IMR-90 (cell line): ENCODE measurements around the gene TRMT11. TPM values are rescaled to one million over a fixed set of nuclear protein-coding genes. Genes with fewer than 3 reads are reported as not detected.

Experiments used
- ATAC-seq: fragments of 200-7000 bp; cut with Tn5 transposase; 2 replicates; pipeline ENCODE4 v1.9.1; 2020; ENCODE audit warnings: low read depth, mild to moderate bottlenecking, moderate library complexity
- BruUV-seq: library from RNA; stranded (reverse); fragments of 400-500 nt; replicated peaks from 2 replicates; lab custom pipeline; 2021; lab: Mats Ljungman, UMichigan
- CTCF ChIA-PET: fragments of 300-600 bp; formaldehyde crosslinking; extraction: SDS; loops from one replicate; lab custom pipeline; 2021; ENCODE audit warnings: antibody characterized with exemption; lab: Yijun Ruan, JAX
- POLR2A ChIA-PET: fragments of 300-600 bp; sonication (Branson Sonifier 250); formaldehyde crosslinking; loops from one replicate; lab custom pipeline; 2022; ENCODE audit warnings: antibody characterized with exemption; ENCODE audit not compliant: unreplicated experiment; lab: Charles Lee
- DNase-seq: peaks from one replicate; pipeline ENCODE4 v3.0.0; 2013
- H2AFZ ChIP-seq: replicated peaks from 2 replicates; pipeline ENCODE3; 2013; ENCODE audit warnings: low read length, mild to moderate bottlenecking; ENCODE audit not compliant: poor library complexity
- H2AK5ac ChIP-seq: 2 replicates; pipeline ENCODE4 v1.6.1; 2013; ENCODE audit warnings: low read depth, low read length, inconsistent platforms
- H2AK9ac ChIP-seq: replicated peaks from 2 replicates; pipeline ENCODE3; 2013; ENCODE audit warnings: mild to moderate bottlenecking, low read depth, low read length, moderate library complexity; ENCODE audit not compliant: poor library complexity
- H2BK120ac ChIP-seq: 2 replicates; pipeline ENCODE4 v1.6.1; 2013; ENCODE audit warnings: low read depth, low read length, inconsistent platforms
- H2BK15ac ChIP-seq: 3 replicates; pipeline ENCODE4 v1.6.1; 2013; ENCODE audit warnings: low read depth, low read length, inconsistent platforms
- H2BK20ac ChIP-seq: 2 replicates; pipeline ENCODE4 v1.6.1; 2013; ENCODE audit warnings: low read depth, mild to moderate bottlenecking, inconsistent platforms, low read length, moderate library complexity
- H2BK5ac ChIP-seq: 2 replicates; pipeline ENCODE4 v1.6.1; 2013; ENCODE audit warnings: mild to moderate bottlenecking, low read depth, low read length, inconsistent platforms; ENCODE audit not compliant: poor library complexity, severe bottlenecking
- H3K14ac ChIP-seq: replicated peaks from 2 replicates; pipeline ENCODE4 v1.6.1; 2013; ENCODE audit warnings: low read depth, low read length, inconsistent platforms
- H3K18ac ChIP-seq: 2 replicates; pipeline ENCODE4 v1.6.1; 2013; ENCODE audit warnings: low read depth, low read length, control low read depth
- H3K23ac ChIP-seq: 2 replicates; pipeline ENCODE4 v1.6.1; 2013; ENCODE audit warnings: low read depth, low read length, inconsistent platforms
- H3K27ac ChIP-seq: 2 replicates; pipeline ENCODE4 v1.5.1; 2013; ENCODE audit warnings: mild to moderate bottlenecking, control low read depth, low read length; ENCODE audit not compliant: insufficient read depth
- H3K27me3 ChIP-seq: 2 replicates; pipeline ENCODE4 v1.6.1; 2013; ENCODE audit warnings: low read length; ENCODE audit not compliant: control insufficient read depth, insufficient read depth
- H3K36me3 ChIP-seq: 2 replicates; pipeline ENCODE4 v1.6.1; 2013; ENCODE audit warnings: low read length, mixed read lengths; ENCODE audit not compliant: control insufficient read depth, insufficient read depth
- H3K4ac ChIP-seq: 2 replicates; pipeline ENCODE4 v1.6.1; 2013; ENCODE audit warnings: low read depth, low read length, inconsistent platforms
- H3K4me1 ChIP-seq: 2 replicates; pipeline ENCODE4 v1.6.1; 2013; ENCODE audit warnings: low read length, mixed read lengths; ENCODE audit not compliant: control insufficient read depth, insufficient read depth
- H3K4me2 ChIP-seq: 2 replicates; pipeline ENCODE4 v1.6.1; 2013; ENCODE audit warnings: low read depth, mild to moderate bottlenecking, control low read depth, low read length, moderate library complexity
- H3K4me3 ChIP-seq: 2 replicates; pipeline ENCODE4 v1.5.1; 2013; ENCODE audit warnings: low read depth, mild to moderate bottlenecking, control low read depth, low read length, moderate library complexity; ENCODE audit not compliant: insufficient read depth
- H3K56ac ChIP-seq: 2 replicates; pipeline ENCODE4 v1.6.1; 2013; ENCODE audit warnings: low read length, inconsistent platforms; ENCODE audit not compliant: insufficient read depth; ENCODE audit errors: extremely low read depth
- H3K79me1 ChIP-seq, 2 experiments: 2 replicates each; pipeline ENCODE4 v1.6.1; 2013; ENCODE audit warnings: low read length in 2 of 2, inconsistent platforms in 1 of 2, low read depth in 1 of 2
- H3K9ac ChIP-seq: 2 replicates; pipeline ENCODE4 v1.6.1; 2013; ENCODE audit warnings: low read depth, low read length, control low read depth
- H3K9me1 ChIP-seq: 2 replicates; pipeline ENCODE4 v1.6.1; 2013; ENCODE audit warnings: low read length, inconsistent platforms; ENCODE audit not compliant: insufficient read depth
- H3K9me3 ChIP-seq: 2 replicates; pipeline ENCODE4 v1.6.1; 2013; ENCODE audit warnings: low read length; ENCODE audit not compliant: control insufficient read depth, insufficient read depth
- H4K20me1 ChIP-seq: 2 replicates; pipeline ENCODE4 v1.6.1; 2013; ENCODE audit warnings: low read length, inconsistent platforms; ENCODE audit not compliant: insufficient read depth
- H4K5ac ChIP-seq: 2 replicates; pipeline ENCODE4 v1.6.1; 2013; ENCODE audit warnings: mild to moderate bottlenecking, low read depth, low read length, control low read depth
- H4K8ac ChIP-seq, 2 experiments: 2 replicates each; pipeline ENCODE4 v1.6.1; 2013; ENCODE audit warnings: low read depth in 2 of 2, low read length in 2 of 2, control low read depth in 1 of 2, inconsistent platforms in 1 of 2
- H4K91ac ChIP-seq: 2 replicates; pipeline ENCODE4 v1.6.1; 2013; ENCODE audit warnings: low read depth, low read length, inconsistent platforms; ENCODE audit not compliant: insufficient read depth
- CEBPB ChIP-seq: IDR thresholded peaks from 2 replicates; pipeline ENCODE4 v1.6.1; 2012; ENCODE audit warnings: low read depth, low read length, improper control_type of control experiment
- CHD1 ChIP-seq: IDR thresholded peaks from 2 replicates; pipeline ENCODE4 v1.6.1; 2012; ENCODE audit warnings: low read depth, low read length, improper control_type of control experiment
- CTCF ChIP-seq: conservative IDR thresholded peaks from 2 replicates; pipeline ENCODE4 v1.5.1; 2012; ENCODE audit warnings: mild to moderate bottlenecking, low read depth, low read length, improper control_type of control experiment
- MAZ ChIP-seq: IDR thresholded peaks from 2 replicates; pipeline ENCODE4 v1.6.1; 2012; ENCODE audit warnings: low read depth, mild to moderate bottlenecking, low read length, improper control_type of control experiment, moderate library complexity, borderline replicate concordance
- MXI1 ChIP-seq: IDR thresholded peaks from 2 replicates; pipeline ENCODE4 v1.6.1; 2012; ENCODE audit warnings: low read depth, mild to moderate bottlenecking, low read length, moderate library complexity, borderline replicate concordance
- RAD21 ChIP-seq: IDR thresholded peaks from 2 replicates; pipeline ENCODE4 v1.6.1; 2012; ENCODE audit warnings: low read length, improper control_type of control experiment
- RFX5 ChIP-seq: IDR thresholded peaks from 2 replicates; pipeline ENCODE4 v1.8.0; 2012; ENCODE audit warnings: low read depth, mild to moderate bottlenecking, low read length, moderate library complexity
- SMC3 ChIP-seq: fragments of 150-350 bp; IDR thresholded peaks from 2 replicates; pipeline ENCODE4 v1.6.1; 2016; ENCODE audit warnings: low read depth, mild to moderate bottlenecking, antibody characterized with exemption, low read length, moderate library complexity
- USF2 ChIP-seq: fragments of 150-350 bp; IDR thresholded peaks from 2 replicates; pipeline ENCODE4 v1.6.1; 2017; ENCODE audit warnings: mild to moderate bottlenecking, antibody characterized with exemption, low read length, low read depth
- WGBS, 2 experiments: methylation state at CpG; one replicate each; pipeline versions ENCODE4 v1.1.5 to v1.1.7; 2013; ENCODE audit warnings: missing lambda C conversion rate in 2 of 2; ENCODE audit not compliant: insufficient read length in 1 of 2; ENCODE audit errors: extremely low coverage in 2 of 2; 5-methylcytosine and 5-hydroxymethylcytosine counted together
- dilution Hi-C: fragments of 300-500 bp; cut with HindIII; formaldehyde crosslinking; loops from one replicate; pipeline ENCODE4 v1.14.3; 2018; ENCODE audit warnings: low sequenced_read_pairs; ENCODE audit not compliant: unreplicated experiment
- in situ Hi-C: fragments of 300-500 bp; cut with MboI; formaldehyde crosslinking; loops from 3 replicates; pipeline ENCODE4 v1.14.3; 2019; ENCODE audit warnings: low sequenced_read_pairs, inconsistent platforms, mixed read lengths
- intact Hi-C: fragments of 100-400 bp; cut with micrococcal nuclease; formaldehyde crosslinking; loops from 2 replicates; pipeline ENCODE4 v1.10.0; 2022
- polyA plus RNA-seq, 3 experiments: library from polyadenylated mRNA; depleted of rRNA; stranded (reverse); fragments of >200 nt; gene quantifications; 2 replicates each; pipeline ENCODE4 v1.2.3, GENCODE V29; 2012; ENCODE audit warnings: low replicate concordance in 1 of 3
- total RNA-seq: library from RNA; depleted of rRNA; stranded (reverse); fragments of >200 nt; gene quantifications from 2 replicates; pipeline ENCODE4 v1.2.3, GENCODE V29; 2012
- TF ChIP-seq, protein P1 (sequence below): fragments of 150-350 bp; IDR thresholded peaks from 2 replicates; pipeline ENCODE4 v1.6.1; 2016; ENCODE audit warnings: low read depth, mild to moderate bottlenecking, low read length, moderate library complexity, borderline replicate concordance

Gene TRMT11
- total and polyA plus RNA-seq, 2 of the 4 experiments (the other 2 are of a cell fraction), result 14.3 to 19.0 TPM

DNA sequence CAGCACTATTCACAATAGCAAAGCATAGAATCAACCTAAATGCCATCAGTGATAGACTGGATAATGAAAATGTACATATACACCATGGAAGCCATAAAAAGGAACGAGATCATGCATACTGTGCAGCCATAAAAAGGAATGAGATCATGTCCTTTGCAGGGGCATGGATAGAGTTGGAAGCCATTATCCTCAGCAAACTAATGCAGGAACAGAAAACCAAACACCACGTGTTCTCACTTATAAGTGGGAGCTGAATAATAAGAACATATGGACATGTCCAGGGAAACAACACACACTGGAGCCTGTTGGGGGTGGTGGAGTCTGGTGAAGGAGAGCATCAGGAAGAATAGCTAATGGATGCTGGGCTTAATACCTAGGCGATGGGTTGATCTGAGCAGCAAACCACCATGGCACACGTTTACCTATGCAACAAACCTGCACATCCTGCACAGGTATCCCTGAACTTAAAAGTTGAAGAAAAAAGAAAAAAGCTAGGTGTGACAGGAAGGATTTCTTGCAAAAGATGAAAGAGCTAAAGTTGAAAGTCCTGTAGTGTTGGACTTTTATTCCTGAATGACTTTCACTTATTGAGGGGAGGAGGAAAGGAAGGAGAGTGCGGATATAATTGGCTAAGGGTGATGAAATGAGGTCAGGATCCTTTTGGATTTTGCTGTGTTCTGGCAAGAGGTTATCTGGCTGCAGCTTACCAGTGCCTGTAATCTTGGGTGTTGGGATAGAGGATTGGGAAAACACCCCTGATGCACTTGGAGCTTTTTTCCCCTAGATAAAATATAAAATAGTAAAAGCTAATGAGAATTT, 8.5 kb downstream of the TRMT11 start (continued):
- no peak for TF ChIP-seq RFX5
- TF ChIP-seq MXI1, result no peak

GRCh38 chr6:125995972-125996580, 9.7 kb downstream of the TRMT11 start:
- H2BK5ac ChIP-seq, result no peak overlapping the region
- H3K36me3 ChIP-seq, result 0 out of 2 replicates have a peak, but pooled peaks cover 3% of the 10 kb centered on the region
- in situ Hi-C loops (no loop called here), intact Hi-C loops (loop anchor here (2.0 to 10.0 kb wide), 4 partner anchors 175 to 1125 kb away; partner anchors contain the start of gene CENPW), dilution Hi-C loops (no loop called here)
- no TSS peak for BruUV-seq
- WGBS, 2 experiments, result no CpG with 5 or more reads among the region's 8 CpGs
- H3K18ac ChIP-seq, result no peak overlapping the region
- H4K8ac ChIP-seq, result no peak overlapping the region
- H3K9me3 ChIP-seq, result no peaks in the 10 kb centered on the region
- no peak overlapping the region for H3K27ac ChIP-seq
- H2AFZ ChIP-seq, result no peak overlapping the region
- no peak overlapping the region for H3K9ac ChIP-seq
- POLR2A ChIA-PET, result no interaction called here
- H3K56ac ChIP-seq, result no peak overlapping the region
- H4K91ac ChIP-seq, result no peak overlapping the region
- H2BK20ac ChIP-seq, result no peak overlapping the region
- H3K4me1 ChIP-seq, result no peaks in the 10 kb centered on the region
- CTCF ChIA-PET, result interaction anchor here (0.6 to 1.8 kb wide), 10 partner anchors 9 to 1517 kb away, joined by 3 to 6 read pairs (median 4); partner anchors contain the start of gene TRMT11
- no peaks in the 10 kb centered on the region for H3K9me1 ChIP-seq
- no peak overlapping the region for H2AK9ac ChIP-seq
- no peak overlapping the region for H2AK5ac ChIP-seq
- no peak overlapping the region for H3K23ac ChIP-seq
- no peak overlapping the region for H2BK15ac ChIP-seq
- DNase-seq, result peak; percentile 60
- H3K4me3 ChIP-seq, result no peak overlapping the region
- H3K14ac ChIP-seq, result no peak overlapping the region
- H4K5ac ChIP-seq, result no peak overlapping the region
- peak; percentile 98 for ATAC-seq
- 0 out of 2 replicates have a peak, but pooled peaks cover 2% of the 10 kb centered on the region for H4K20me1 ChIP-seq
- no peak overlapping the region for H2BK120ac ChIP-seq
- H3K4ac ChIP-seq, result no peak overlapping the region
- H3K4me2 ChIP-seq, result no peak overlapping the region
- H3K79me1 ChIP-seq, result peaks cover 3 to 16% of the 10 kb centered on the region in 2 experiments; a peak in 3 of 4 replicates
- H3K27me3 ChIP-seq, result no peaks in the 10 kb centered on the region
- TF ChIP-seq MXI1, result no peak
- TF ChIP-seq CEBPB, result no peak
- no peak for TF ChIP-seq MAZ
- TF ChIP-seq USF2, result no peak
- TF ChIP-seq, protein P1, sequence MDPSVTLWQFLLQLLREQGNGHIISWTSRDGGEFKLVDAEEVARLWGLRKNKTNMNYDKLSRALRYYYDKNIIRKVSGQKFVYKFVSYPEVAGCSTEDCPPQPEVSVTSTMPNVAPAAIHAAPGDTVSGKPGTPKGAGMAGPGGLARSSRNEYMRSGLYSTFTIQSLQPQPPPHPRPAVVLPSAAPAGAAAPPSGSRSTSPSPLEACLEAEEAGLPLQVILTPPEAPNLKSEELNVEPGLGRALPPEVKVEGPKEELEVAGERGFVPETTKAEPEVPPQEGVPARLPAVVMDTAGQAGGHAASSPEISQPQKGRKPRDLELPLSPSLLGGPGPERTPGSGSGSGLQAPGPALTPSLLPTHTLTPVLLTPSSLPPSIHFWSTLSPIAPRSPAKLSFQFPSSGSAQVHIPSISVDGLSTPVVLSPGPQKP, result no peak
- TF ChIP-seq CTCF, result peak; percentile 94
- TF ChIP-seq SMC3, result peak; percentile 79
- TF ChIP-seq RAD21, result peak; percentile 91
- TF ChIP-seq CHD1, result no peak
